WERI-Rb-1 (cell line): ENCODE measurements around the gene MMEL1.

Experiments
- DNase-seq: peaks from one replicate; pipeline ENCODE4 v3.0.0-alpha.2; 2020
- H3K27ac ChIP-seq: fragments of 250-450 bp; sonication (Bioruptor Pico); 2 replicates; pipeline ENCODE4 v1.5.1; 2020; ENCODE audit warnings: mild to moderate bottlenecking, moderate library complexity
- H3K27me3 ChIP-seq: fragments of 250-450 bp; sonication (Bioruptor Pico); 2 replicates; pipeline ENCODE4 v1.5.1; 2021; ENCODE audit warnings: mild to moderate bottlenecking, low read depth, moderate library complexity; ENCODE audit not compliant: insufficient read depth, severe bottlenecking
- H3K36me3 ChIP-seq: fragments of 250-450 bp; sonication (Bioruptor Pico); 2 replicates; pipeline ENCODE4 v1.5.1; 2020; ENCODE audit warnings: mild to moderate bottlenecking, moderate library complexity
- H3K4me3 ChIP-seq: 2 replicates; pipeline ENCODE4 v1.5.1; 2011; ENCODE audit warnings: low read depth, mild to moderate bottlenecking, control low read depth, low read length
- H3K9me3 ChIP-seq: fragments of 250-450 bp; sonication (Bioruptor Pico); 2 replicates; pipeline ENCODE4 v1.5.1; 2021; ENCODE audit warnings: mild to moderate bottlenecking, moderate library complexity; ENCODE audit not compliant: severe bottlenecking
- TF ChIP-seq, protein P1 (sequence below): IDR thresholded peaks from 2 replicates; pipeline ENCODE4 v1.5.1; 2011; ENCODE audit warnings: low read depth, mild to moderate bottlenecking, control low read depth, inconsistent platforms, low read length

The MMEL1 gene

DNA sequence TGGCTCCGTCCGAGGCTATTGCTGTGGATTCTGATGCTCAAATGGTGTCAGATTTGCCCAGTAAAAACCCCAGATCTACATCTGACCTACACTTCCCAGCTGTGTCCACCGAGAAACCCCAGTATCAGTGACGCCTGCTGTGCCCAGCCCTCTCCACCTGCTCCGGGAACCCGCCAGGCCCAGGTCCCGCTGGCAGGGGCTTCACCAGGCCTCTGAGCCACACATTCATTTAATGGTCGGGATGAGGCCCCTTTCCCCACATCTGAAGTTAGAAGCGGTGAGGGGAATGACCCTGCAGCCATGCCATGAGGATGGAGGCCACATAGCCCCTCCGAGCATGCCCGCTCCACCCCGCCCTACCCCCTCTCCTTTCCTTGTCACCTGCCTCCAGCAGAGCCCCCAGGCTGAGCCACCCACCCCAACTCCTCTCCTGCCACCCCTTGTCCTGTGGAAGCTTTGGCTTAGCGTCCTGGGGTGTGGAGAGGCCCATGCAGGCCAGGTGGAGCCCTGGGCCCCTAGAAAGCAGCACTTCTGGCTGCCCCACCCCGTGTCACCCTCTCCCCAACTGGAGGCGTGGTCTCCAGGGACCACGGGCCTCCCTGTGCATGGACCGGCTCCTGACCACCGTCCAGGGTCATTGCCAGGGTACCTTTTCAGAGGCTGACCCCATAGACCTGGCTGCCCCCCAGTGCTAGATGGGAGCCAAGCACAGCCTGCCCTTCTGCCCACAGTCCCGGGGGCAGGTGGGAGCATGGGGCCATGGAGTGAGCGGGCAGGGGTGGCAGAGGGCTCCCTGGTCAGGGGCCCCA is 68.6 kb downstream of the MMEL1 start:
- no peak overlapping the region for H3K27ac ChIP-seq
- no peaks in the 10 kb centered on the region for H3K27me3 ChIP-seq
- H3K4me3 ChIP-seq: no peak overlapping the region
- no peaks in the 10 kb centered on the region for H3K9me3 ChIP-seq
- no peaks in the 10 kb centered on the region for H3K36me3 ChIP-seq
- TF ChIP-seq, protein P1, sequence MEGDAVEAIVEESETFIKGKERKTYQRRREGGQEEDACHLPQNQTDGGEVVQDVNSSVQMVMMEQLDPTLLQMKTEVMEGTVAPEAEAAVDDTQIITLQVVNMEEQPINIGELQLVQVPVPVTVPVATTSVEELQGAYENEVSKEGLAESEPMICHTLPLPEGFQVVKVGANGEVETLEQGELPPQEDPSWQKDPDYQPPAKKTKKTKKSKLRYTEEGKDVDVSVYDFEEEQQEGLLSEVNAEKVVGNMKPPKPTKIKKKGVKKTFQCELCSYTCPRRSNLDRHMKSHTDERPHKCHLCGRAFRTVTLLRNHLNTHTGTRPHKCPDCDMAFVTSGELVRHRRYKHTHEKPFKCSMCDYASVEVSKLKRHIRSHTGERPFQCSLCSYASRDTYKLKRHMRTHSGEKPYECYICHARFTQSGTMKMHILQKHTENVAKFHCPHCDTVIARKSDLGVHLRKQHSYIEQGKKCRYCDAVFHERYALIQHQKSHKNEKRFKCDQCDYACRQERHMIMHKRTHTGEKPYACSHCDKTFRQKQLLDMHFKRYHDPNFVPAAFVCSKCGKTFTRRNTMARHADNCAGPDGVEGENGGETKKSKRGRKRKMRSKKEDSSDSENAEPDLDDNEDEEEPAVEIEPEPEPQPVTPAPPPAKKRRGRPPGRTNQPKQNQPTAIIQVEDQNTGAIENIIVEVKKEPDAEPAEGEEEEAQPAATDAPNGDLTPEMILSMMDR: no peak
- no peak for DNase-seq

DNA sequence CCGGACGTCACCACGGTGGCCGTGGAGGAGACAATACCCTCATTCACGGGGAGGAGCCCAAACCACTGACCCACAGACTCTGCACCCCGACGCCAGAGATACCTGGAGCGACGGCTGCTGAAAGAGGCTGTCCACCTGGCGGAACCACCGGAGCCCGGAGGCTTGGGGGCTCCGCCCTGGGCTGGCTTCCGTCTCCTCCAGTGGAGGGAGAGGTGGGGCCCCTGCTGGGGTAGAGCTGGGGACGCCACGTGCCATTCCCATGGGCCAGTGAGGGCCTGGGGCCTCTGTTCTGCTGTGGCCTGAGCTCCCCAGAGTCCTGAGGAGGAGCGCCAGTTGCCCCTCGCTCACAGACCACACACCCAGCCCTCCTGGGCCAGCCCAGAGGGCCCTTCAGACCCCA is 69.6 kb downstream of the MMEL1 start:
- Histone ChIP-seq H3K9me3 (no peaks in the 10 kb centered on the region), H3K4me3 (no peak overlapping the region), H3K36me3 (no peaks in the 10 kb centered on the region), H3K27ac (no peak overlapping the region), H3K27me3 (no peaks in the 10 kb centered on the region)
- DNase-seq: no peak
- TF ChIP-seq, protein P1: no peak

DNA sequence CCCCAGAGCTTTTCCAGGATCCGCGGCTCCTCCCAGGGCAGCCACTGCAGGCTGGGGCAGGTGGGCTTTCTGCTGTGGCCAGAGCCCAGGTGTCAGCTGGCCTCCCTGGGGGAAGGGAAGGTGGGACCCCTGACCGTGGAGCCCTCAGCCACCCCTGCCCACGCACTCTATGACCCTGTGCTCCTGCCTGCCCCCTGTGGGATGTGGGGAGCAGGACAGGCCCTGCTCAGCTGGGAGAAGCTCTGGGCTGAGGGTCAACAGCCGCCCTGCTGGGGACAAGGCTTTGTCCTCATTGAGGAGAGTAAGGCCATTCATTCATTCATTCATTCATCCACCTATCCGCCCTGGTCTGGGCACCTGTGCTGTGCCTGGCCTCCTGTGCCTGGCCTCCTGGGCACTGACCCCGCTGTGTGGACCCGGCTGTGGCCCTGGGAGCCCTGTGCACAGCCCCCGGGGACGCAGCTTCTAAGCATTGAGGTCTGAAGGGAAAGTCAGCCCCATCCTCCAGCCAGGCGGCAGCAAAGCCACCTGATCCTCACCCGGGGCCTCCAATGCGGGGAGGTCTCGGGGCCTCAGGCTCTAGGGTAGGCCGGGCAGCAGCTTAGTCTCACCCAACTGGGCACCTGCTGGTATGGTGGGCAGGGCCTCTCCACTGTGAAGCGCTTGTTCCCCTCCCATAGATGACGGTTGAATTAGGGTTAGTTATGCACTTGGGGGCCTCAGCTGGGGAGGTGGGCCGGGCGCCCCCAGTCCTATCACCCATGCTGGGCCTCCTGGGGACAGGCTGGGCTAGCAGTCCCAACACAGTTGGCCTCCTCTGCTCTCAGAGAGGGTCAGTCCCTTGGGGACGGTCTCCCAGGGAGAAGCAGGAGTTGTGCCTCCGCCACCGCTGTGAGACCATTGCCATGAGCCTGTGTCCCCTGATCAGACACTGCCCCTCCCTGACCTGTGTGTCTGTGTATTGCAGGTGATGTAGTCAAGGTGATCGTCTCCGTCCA is 70.6 kb downstream of the MMEL1 start:
- H3K36me3 ChIP-seq: no peaks in the 10 kb centered on the region
- no peak overlapping the region for H3K27ac ChIP-seq
- no peak for DNase-seq
- H3K9me3 ChIP-seq: no peaks in the 10 kb centered on the region
- TF ChIP-seq, protein P1: peak; percentile 61
- H3K4me3 ChIP-seq: no peak overlapping the region
- H3K27me3 ChIP-seq: no peaks in the 10 kb centered on the region

DNA sequence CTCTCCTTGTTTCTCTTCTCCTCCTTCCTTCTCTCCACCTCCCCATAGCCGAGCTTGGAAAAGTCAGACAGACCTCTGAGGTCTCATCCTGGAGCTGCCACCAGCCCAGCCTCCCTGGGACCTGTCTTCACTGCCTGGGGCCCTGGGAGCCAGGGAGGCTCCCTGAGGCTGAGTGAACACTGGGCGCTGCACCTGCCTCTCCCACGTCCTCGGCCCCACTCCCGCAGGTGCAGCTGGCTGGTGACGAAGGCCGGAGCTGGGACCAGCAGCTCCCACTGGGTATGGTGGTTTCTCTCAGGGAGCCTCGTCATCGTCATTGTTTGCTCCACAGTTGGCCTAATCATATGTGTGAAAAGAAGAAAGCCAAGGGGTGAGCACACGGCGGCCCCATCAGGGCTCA is 71.4 kb downstream of the MMEL1 start:
- H3K9me3 ChIP-seq: no peaks in the 10 kb centered on the region
- H3K27ac ChIP-seq: no peak overlapping the region
- DNase-seq: no peak
- TF ChIP-seq, protein P1: no peak
- H3K27me3 ChIP-seq: no peaks in the 10 kb centered on the region
- no peaks in the 10 kb centered on the region for H3K36me3 ChIP-seq
- H3K4me3 ChIP-seq: no peak overlapping the region

DNA sequence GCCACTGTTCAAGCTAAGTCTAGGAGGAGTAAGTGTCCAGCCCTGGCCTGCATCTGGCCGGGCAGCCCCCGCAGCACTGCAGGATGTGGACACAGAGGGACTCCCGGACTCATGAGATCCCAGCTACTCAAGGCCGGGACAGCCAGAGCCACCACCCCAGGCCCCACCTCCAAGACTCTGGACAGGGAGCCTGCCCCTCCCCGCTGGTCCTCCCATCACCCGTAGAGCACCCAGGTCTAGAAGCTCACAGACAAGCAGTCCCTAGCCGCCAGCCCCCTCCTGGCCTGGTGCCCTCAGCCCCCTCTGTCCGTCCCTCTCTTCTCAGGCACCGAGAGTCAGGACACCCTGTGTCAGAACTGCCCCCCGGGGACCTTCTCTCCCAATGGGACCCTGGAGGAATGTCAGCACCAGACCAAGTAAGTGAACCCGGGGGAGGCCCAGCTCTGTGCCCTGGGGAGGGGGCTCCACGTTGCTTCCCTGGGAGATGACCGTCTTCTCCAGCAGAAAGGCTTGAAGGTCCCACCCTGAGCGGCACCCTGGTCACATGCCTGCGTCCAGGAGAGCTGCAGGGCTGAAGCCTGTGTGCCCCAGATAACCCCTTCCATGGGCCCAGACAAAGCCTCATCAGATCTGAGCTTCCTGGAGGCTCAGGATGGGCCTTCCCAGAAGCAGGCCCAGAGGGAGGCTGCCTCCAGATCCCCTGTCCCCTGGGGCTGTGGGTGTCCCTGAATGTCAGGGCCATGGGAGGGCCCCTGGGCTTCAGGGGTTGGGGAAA is 72.3 kb downstream of the MMEL1 start:
- Histone ChIP-seq H3K27me3 (no peaks in the 10 kb centered on the region), H3K4me3 (no peak overlapping the region), H3K27ac (no peak overlapping the region), H3K36me3 (no peaks in the 10 kb centered on the region), H3K9me3 (no peaks in the 10 kb centered on the region)
- no peak for DNase-seq
- TF ChIP-seq, protein P1: no peak
